CD4-positive, alpha-beta T cell (primary cell): ENCODE data around the gene ACACA. TPM values are rescaled to one million over a fixed set of nuclear protein-coding genes. Genes with fewer than 3 reads are reported as not detected.

Source experiments
- ATAC-seq: fragments of 200-7000 bp; cut with Tn5 transposase; one replicate; pipeline ENCODE4 v1.10.0; 2022; ENCODE audit warnings: mild to moderate bottlenecking; ENCODE audit not compliant: poor library complexity
- CTCF ChIA-PET: fragments of 350-600 bp; sonication (Branson Sonifier 250); formaldehyde crosslinking; loops from one replicate; lab custom pipeline; 2021; ENCODE audit warnings: antibody characterized with exemption, inconsistent platforms; lab: Charles Lee
- POLR2A ChIA-PET: fragments of 350-600 bp; sonication (Branson Sonifier 250); formaldehyde crosslinking; loops from one replicate; lab custom pipeline; 2021; ENCODE audit warnings: antibody characterized with exemption, inconsistent platforms; lab: Charles Lee
- DNase-seq, 14 experiments: peaks; one replicate each; pipeline ENCODE4 v3.0.0-alpha.2; 2013 to 2020; ENCODE audit warnings: mixed read lengths in 2 of 14
- H3K27ac ChIP-seq, 2 donors: one replicate each; pipeline versions ENCODE4 v1.5.1 to v1.7.0; 2013; ENCODE audit warnings: low read length in 2 of 2, low read depth in 1 of 2, mild to moderate bottlenecking in 1 of 2
- H3K27me3 ChIP-seq, 2 experiments: 1 replicate in 1 of 2; 2 replicates in 1 of 2; pipeline versions ENCODE4 v1.6.1 to v1.7.0; 2013; ENCODE audit warnings: low read length in 2 of 2, control low read depth in 1 of 2, mild to moderate bottlenecking in 1 of 2, moderate library complexity in 1 of 2; ENCODE audit not compliant: insufficient read depth in 2 of 2, control insufficient read depth in 1 of 2
- H3K36me3 ChIP-seq: one replicate; pipeline ENCODE4 v1.6.1; 2013; ENCODE audit warnings: low read length, control low read depth; ENCODE audit not compliant: insufficient read depth
- H3K4me1 ChIP-seq: one replicate; pipeline ENCODE4 v1.6.1; 2013; ENCODE audit warnings: low read length, control low read depth; ENCODE audit not compliant: insufficient read depth
- H3K4me3 ChIP-seq: one replicate; pipeline ENCODE4 v1.5.1; 2013; ENCODE audit warnings: mild to moderate bottlenecking, low read length, moderate library complexity
- H3K9me3 ChIP-seq, 2 experiments: 1 replicate in 1 of 2; 2 replicates in 1 of 2; pipeline versions ENCODE4 v1.6.1 to v1.7.0; 2013; ENCODE audit warnings: low read length in 2 of 2, mild to moderate bottlenecking in 2 of 2, control low read depth in 1 of 2, moderate library complexity in 1 of 2; ENCODE audit not compliant: control insufficient read depth in 1 of 2, insufficient read depth in 1 of 2
- H3K27ac Mint-ChIP-seq: one replicate; pipeline ENCODE4 v1.8.0; 2020; ENCODE audit warnings: mixed read lengths
- H3K27me3 Mint-ChIP-seq: one replicate; pipeline ENCODE4 v1.8.0; 2021; ENCODE audit warnings: mixed read lengths
- H3K36me3 Mint-ChIP-seq: one replicate; pipeline ENCODE4 v1.8.0; 2021; ENCODE audit warnings: low read depth, mixed read lengths
- H3K4me1 Mint-ChIP-seq: one replicate; pipeline ENCODE4 v1.8.0; 2021; ENCODE audit warnings: low read depth, mixed read lengths
- H3K4me3 Mint-ChIP-seq: one replicate; pipeline ENCODE4 v1.8.0; 2020; ENCODE audit warnings: mild to moderate bottlenecking, mixed read lengths
- H3K9me3 Mint-ChIP-seq: one replicate; pipeline ENCODE4 v1.8.0; 2020; ENCODE audit warnings: mixed read lengths
- intact Hi-C, 2 experiments: fragments of 100-400 bp; cut with DNase I in 1 of 2; cut with micrococcal nuclease in 1 of 2; formaldehyde crosslinking; loops; one replicate each; pipeline versions ENCODE4 v1.15.1 to v1.9.0; 2023 to 2025; cut with DNase I, micrococcal nuclease
- total RNA-seq, 174 experiments: library from RNA in 2 of 174; stranded (reverse) in 2 of 174; gene quantifications; one replicate each; pipeline ENCODE4 v1.2.3 and lab custom pipeline; 2021 to 2026
- TF ChIP-seq, protein P1 (sequence below): fragments of 200-600 bp; IDR thresholded peaks from one replicate; pipeline ENCODE4 v1.8.0; 2022; ENCODE audit warnings: antibody characterized with exemption, mild to moderate bottlenecking

Gene ACACA
- total RNA-seq, 2 experiments from 2014 or later: 26.0 to 28.9 TPM

DNA sequence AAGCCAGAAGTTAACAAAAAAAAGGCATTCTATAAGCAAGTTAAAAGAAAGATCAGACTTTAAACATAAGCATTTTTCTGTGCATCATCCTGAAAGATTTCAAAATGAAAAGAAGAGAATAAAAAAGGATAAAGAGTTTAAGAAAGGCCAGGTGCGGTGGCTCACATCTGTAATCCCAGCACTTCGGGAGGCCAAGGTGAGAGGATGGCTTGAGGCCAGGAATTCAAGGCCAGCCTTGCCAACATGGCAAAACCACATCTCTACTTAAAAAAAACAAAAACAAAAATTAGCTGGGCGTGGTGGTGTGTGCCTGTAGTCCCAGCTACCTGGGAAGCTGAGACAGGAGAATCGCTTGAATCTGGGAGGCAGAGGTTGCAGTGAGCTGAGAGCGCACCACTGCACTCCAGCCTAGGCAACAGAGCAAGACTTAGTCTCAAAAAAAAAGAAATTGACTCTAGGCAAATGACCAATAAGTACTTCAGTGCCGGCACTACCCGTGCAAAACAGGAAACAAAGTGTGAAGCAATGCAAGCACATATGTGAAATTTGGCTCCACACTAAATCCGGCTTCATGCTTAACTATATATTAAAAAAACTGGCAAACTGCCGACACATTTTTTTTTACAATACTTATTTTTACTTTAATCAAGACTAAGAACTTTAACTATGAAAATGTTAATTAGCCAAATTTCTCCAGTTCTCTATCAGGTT lies 114.1 kb downstream of the ACACA start:
- H3K27me3 Mint-ChIP-seq: no peaks in the 10 kb centered on the region

GRCh38 chr17:37291351-37291750 lies 115.3 kb downstream of the ACACA start:
- Mint-ChIP-seq H3K4me3 (no peak overlapping the region), H3K27me3 (no peaks in the 10 kb centered on the region)

More for the DNA sequence above, 114.1 kb downstream of the ACACA start:
- Histone ChIP-seq H3K27me3 (no peaks in the 10 kb centered on the region), H3K4me3 (no peak overlapping the region), H3K36me3 (no peaks in the 10 kb centered on the region), H3K27ac (no peak overlapping the region), H3K4me1 (no peaks in the 10 kb centered on the region), H3K9me3 (no peaks in the 10 kb centered on the region)
- intact Hi-C loops: no loop called here
- peak in 2 of 14 experiments; percentile 11 to 16 for DNase-seq
- TF ChIP-seq, protein P1, sequence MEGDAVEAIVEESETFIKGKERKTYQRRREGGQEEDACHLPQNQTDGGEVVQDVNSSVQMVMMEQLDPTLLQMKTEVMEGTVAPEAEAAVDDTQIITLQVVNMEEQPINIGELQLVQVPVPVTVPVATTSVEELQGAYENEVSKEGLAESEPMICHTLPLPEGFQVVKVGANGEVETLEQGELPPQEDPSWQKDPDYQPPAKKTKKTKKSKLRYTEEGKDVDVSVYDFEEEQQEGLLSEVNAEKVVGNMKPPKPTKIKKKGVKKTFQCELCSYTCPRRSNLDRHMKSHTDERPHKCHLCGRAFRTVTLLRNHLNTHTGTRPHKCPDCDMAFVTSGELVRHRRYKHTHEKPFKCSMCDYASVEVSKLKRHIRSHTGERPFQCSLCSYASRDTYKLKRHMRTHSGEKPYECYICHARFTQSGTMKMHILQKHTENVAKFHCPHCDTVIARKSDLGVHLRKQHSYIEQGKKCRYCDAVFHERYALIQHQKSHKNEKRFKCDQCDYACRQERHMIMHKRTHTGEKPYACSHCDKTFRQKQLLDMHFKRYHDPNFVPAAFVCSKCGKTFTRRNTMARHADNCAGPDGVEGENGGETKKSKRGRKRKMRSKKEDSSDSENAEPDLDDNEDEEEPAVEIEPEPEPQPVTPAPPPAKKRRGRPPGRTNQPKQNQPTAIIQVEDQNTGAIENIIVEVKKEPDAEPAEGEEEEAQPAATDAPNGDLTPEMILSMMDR: no peak
- no peak for ATAC-seq
- Mint-ChIP-seq H3K4me3 (no peak overlapping the region), H3K9me3 (no peaks in the 10 kb centered on the region), H3K4me1 (no peaks in the 10 kb centered on the region), H3K36me3 (peaks cover 5% of the 10 kb centered on the region), H3K27ac (no peak overlapping the region)
- ChIA-PET CTCF (no interaction called here), POLR2A (no interaction called here)

DNA sequence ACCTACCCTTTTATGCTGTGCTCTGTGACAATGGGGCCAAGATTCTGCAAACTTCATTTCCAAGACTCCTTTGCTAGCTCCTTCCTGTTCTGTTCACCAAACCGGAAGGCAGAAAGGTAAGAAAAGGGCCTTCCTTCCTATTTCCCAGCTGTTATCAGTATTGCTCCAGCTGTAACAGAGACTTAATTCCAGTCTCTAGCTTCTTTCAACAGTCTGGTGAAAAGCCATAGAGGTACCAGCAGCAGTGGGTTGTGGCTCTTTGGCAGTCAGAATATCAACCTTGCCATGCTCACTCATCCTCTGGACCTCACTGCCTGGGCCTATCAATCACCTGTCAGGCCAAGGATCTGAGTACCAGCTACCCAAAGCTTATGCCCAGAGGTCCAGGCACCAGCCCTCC lies 120.2 kb downstream of the ACACA start:
- no peak overlapping the region for H3K4me3 ChIP-seq
- no peaks in the 10 kb centered on the region for H3K9me3 ChIP-seq
- no peak overlapping the region for H3K27ac Mint-ChIP-seq
- H3K27ac ChIP-seq: no peak overlapping the region
- ChIA-PET CTCF (no interaction called here), POLR2A (no interaction called here)
- intact Hi-C loops: no loop called here
- H3K4me1 Mint-ChIP-seq: peaks cover 5% of the 10 kb centered on the region
- no peaks in the 10 kb centered on the region for H3K27me3 Mint-ChIP-seq
- ATAC-seq: no peak
- TF ChIP-seq, protein P1: no peak
- no peak for DNase-seq
- peaks cover 47% of the 10 kb centered on the region for H3K36me3 Mint-ChIP-seq
- no peaks in the 10 kb centered on the region for H3K9me3 Mint-ChIP-seq
- no peak overlapping the region for H3K4me3 Mint-ChIP-seq
- peaks cover 5% of the 10 kb centered on the region for H3K36me3 ChIP-seq
- H3K4me1 ChIP-seq: no peaks in the 10 kb centered on the region
- no peaks in the 10 kb centered on the region for H3K27me3 ChIP-seq

More at GRCh38 chr17:37291351-37291750, 115.3 kb downstream of the ACACA start:
- Mint-ChIP-seq H3K4me1 (no peaks in the 10 kb centered on the region), H3K36me3 (peaks cover 13% of the 10 kb centered on the region), H3K9me3 (no peaks in the 10 kb centered on the region), H3K27ac (no peak overlapping the region)
- ATAC-seq (no peak), DNase-seq (no peak)
- TF ChIP-seq, protein P1: no peak
- no peaks in the 10 kb centered on the region for H3K36me3 ChIP-seq
- intact Hi-C loops: no loop called here
- H3K9me3 ChIP-seq: no peaks in the 10 kb centered on the region
- H3K27me3 ChIP-seq: no peaks in the 10 kb centered on the region
- no peak overlapping the region for H3K27ac ChIP-seq
- POLR2A ChIA-PET: no interaction called here
- no peak overlapping the region for H3K4me3 ChIP-seq
- no peaks in the 10 kb centered on the region for H3K4me1 ChIP-seq
- CTCF ChIA-PET: no interaction called here
